Measurements from ENCODE around the gene C11orf65.

The C11orf65 gene

GRCh38 chr11:108467091-108467823 is at the start of gene C11orf65:
C11orf65 (minus strand) TSS chr11:108467529; CDS start chr11:108461559, 5,970 bp downstream.
- no peaks in the 10 kb centered on the region for H3K9me3 ChIP-seq (ENCODE audit: low read length)
- no peaks in the 10 kb centered on the region for H3K27me3 ChIP-seq (ENCODE audit: control insufficient read depth in 1 of 2, insufficient read depth in 2 of 2, low read length in 2 of 2)
- H3K4me1 ChIP-seq (ENCODE audit: insufficient read depth, low read length), result no peaks in the 10 kb centered on the region
- H3K4me3 ChIP-seq (ENCODE audit: low read depth in 1 of 2, low read length in 2 of 2), result peak within 1 kb of the TSS; percentile 87 to 88
- H3K36me3 ChIP-seq (ENCODE audit: insufficient read depth, low read length), result no peaks in the 10 kb centered on the region
- peak within 1 kb of the TSS; percentile 99 for H3K27ac ChIP-seq (ENCODE audit: low read depth, low read length)
- H3K9ac ChIP-seq (ENCODE audit: low read length), result peak within 1 kb of the TSS; percentile 100

GRCh38 chr11:108516125-108516524 is 48.8 kb upstream of the C11orf65 start:
- no peak overlapping the region for H3K4me3 ChIP-seq (ENCODE audit: low read depth in 1 of 2, low read length in 2 of 2)
- H3K4me1 ChIP-seq (ENCODE audit: insufficient read depth, low read length), result no peaks in the 10 kb centered on the region
- no peaks in the 10 kb centered on the region for H3K9me3 ChIP-seq (ENCODE audit: low read length)
- H3K27ac ChIP-seq (ENCODE audit: low read depth, low read length), result no peak overlapping the region
- no peak overlapping the region for H3K9ac ChIP-seq (ENCODE audit: low read length)
- no peaks in the 10 kb centered on the region for H3K36me3 ChIP-seq (ENCODE audit: insufficient read depth, low read length)
- no peaks in the 10 kb centered on the region for H3K27me3 ChIP-seq (ENCODE audit: control insufficient read depth in 1 of 2, insufficient read depth in 2 of 2, low read length in 2 of 2)

- no peaks in the 10 kb centered on the region for H3K27me3 ChIP-seq (ENCODE audit: control insufficient read depth in 1 of 2, insufficient read depth in 2 of 2, low read length in 2 of 2)
- H3K36me3 ChIP-seq (ENCODE audit: insufficient read depth, low read length), result no peaks in the 10 kb centered on the region
- no peak overlapping the region for H3K27ac ChIP-seq (ENCODE audit: low read depth, low read length)
- no peak overlapping the region for H3K4me3 ChIP-seq (ENCODE audit: low read depth in 1 of 2, low read length in 2 of 2)
- no peaks in the 10 kb centered on the region for H3K9me3 ChIP-seq (ENCODE audit: low read length)
- H3K9ac ChIP-seq (ENCODE audit: low read length), result no peak overlapping the region
- H3K4me1 ChIP-seq (ENCODE audit: insufficient read depth, low read length), result no peaks in the 10 kb centered on the region
Measured at GRCh38 chr11:108512708-108513107, 45.4 kb upstream of the C11orf65 start.

GRCh38 chr11:108511851-108512474 is 44.6 kb upstream of the C11orf65 start:
- Histone ChIP-seq H3K4me1 (ENCODE audit: insufficient read depth, low read length) (no peaks in the 10 kb centered on the region), H3K9me3 (ENCODE audit: low read length) (no peaks in the 10 kb centered on the region), H3K27ac (ENCODE audit: low read depth, low read length) (no peak overlapping the region), H3K4me3 (ENCODE audit: low read depth in 1 of 2, low read length in 2 of 2) (no peak overlapping the region), H3K27me3 (ENCODE audit: control insufficient read depth in 1 of 2, insufficient read depth in 2 of 2, low read length in 2 of 2) (no peaks in the 10 kb centered on the region), H3K9ac (ENCODE audit: low read length) (no peak overlapping the region), H3K36me3 (ENCODE audit: insufficient read depth, low read length) (no peaks in the 10 kb centered on the region)

- no peak overlapping the region for H3K27ac ChIP-seq (ENCODE audit: low read depth, low read length)
- no peaks in the 10 kb centered on the region for H3K4me1 ChIP-seq (ENCODE audit: insufficient read depth, low read length)
- H3K4me3 ChIP-seq (ENCODE audit: low read depth in 1 of 2, low read length in 2 of 2), result no peak overlapping the region
- no peaks in the 10 kb centered on the region for H3K27me3 ChIP-seq (ENCODE audit: control insufficient read depth in 1 of 2, insufficient read depth in 2 of 2, low read length in 2 of 2)
- H3K9ac ChIP-seq (ENCODE audit: low read length), result no peak overlapping the region
- no peaks in the 10 kb centered on the region for H3K36me3 ChIP-seq (ENCODE audit: insufficient read depth, low read length)
- no peaks in the 10 kb centered on the region for H3K9me3 ChIP-seq (ENCODE audit: low read length)
Measured at GRCh38 chr11:108508653-108509593, 41.6 kb upstream of the C11orf65 start.

- Histone ChIP-seq H3K9ac (ENCODE audit: low read length) (no peak overlapping the region), H3K27ac (ENCODE audit: low read depth, low read length) (no peak overlapping the region), H3K9me3 (ENCODE audit: low read length) (no peaks in the 10 kb centered on the region), H3K36me3 (ENCODE audit: insufficient read depth, low read length) (no peaks in the 10 kb centered on the region), H3K4me1 (ENCODE audit: insufficient read depth, low read length) (peaks cover 7% of the 10 kb centered on the region), H3K4me3 (ENCODE audit: low read depth in 1 of 2, low read length in 2 of 2) (no peak overlapping the region), H3K27me3 (ENCODE audit: control insufficient read depth in 1 of 2, insufficient read depth in 2 of 2, low read length in 2 of 2) (no peaks in the 10 kb centered on the region)
Measured at GRCh38 chr11:108501396-108501795, 34.1 kb upstream of the C11orf65 start.

GRCh38 chr11:108500721-108501120 is 33.4 kb upstream of the C11orf65 start:
- Histone ChIP-seq H3K9me3 (ENCODE audit: low read length) (no peaks in the 10 kb centered on the region), H3K27ac (ENCODE audit: low read depth, low read length) (no peak overlapping the region), H3K4me3 (ENCODE audit: low read depth in 1 of 2, low read length in 2 of 2) (no peak overlapping the region), H3K36me3 (ENCODE audit: insufficient read depth, low read length) (no peaks in the 10 kb centered on the region), H3K4me1 (ENCODE audit: insufficient read depth, low read length) (peaks cover 8% of the 10 kb centered on the region), H3K27me3 (ENCODE audit: control insufficient read depth in 1 of 2, insufficient read depth in 2 of 2, low read length in 2 of 2) (no peaks in the 10 kb centered on the region), H3K9ac (ENCODE audit: low read length) (no peak overlapping the region)

- Histone ChIP-seq H3K27ac (ENCODE audit: low read depth, low read length) (no peak overlapping the region), H3K36me3 (ENCODE audit: insufficient read depth, low read length) (no peaks in the 10 kb centered on the region), H3K4me1 (ENCODE audit: insufficient read depth, low read length) (peaks cover 8% of the 10 kb centered on the region), H3K4me3 (ENCODE audit: low read depth in 1 of 2, low read length in 2 of 2) (no peak overlapping the region), H3K9ac (ENCODE audit: low read length) (no peak overlapping the region), H3K9me3 (ENCODE audit: low read length) (no peaks in the 10 kb centered on the region), H3K27me3 (ENCODE audit: control insufficient read depth in 1 of 2, insufficient read depth in 2 of 2, low read length in 2 of 2) (no peaks in the 10 kb centered on the region)
Measured at GRCh38 chr11:108500169-108500568, 32.8 kb upstream of the C11orf65 start.

GRCh38 chr11:108498816-108499408 is 31.6 kb upstream of the C11orf65 start:
- Histone ChIP-seq H3K9me3 (ENCODE audit: low read length) (no peaks in the 10 kb centered on the region), H3K36me3 (ENCODE audit: insufficient read depth, low read length) (no peaks in the 10 kb centered on the region), H3K27ac (ENCODE audit: low read depth, low read length) (peak overlapping the region; percentile 49), H3K27me3 (ENCODE audit: control insufficient read depth in 1 of 2, insufficient read depth in 2 of 2, low read length in 2 of 2) (no peaks in the 10 kb centered on the region), H3K9ac (ENCODE audit: low read length) (no peak overlapping the region), H3K4me3 (ENCODE audit: low read depth in 1 of 2, low read length in 2 of 2) (peak overlapping the region; percentile 53 to 64), H3K4me1 (ENCODE audit: insufficient read depth, low read length) (peaks cover 8% of the 10 kb centered on the region)

- peak within 1 kb of the TSS; percentile 49 for H3K27ac ChIP-seq (ENCODE audit: low read depth, low read length)
- H3K9ac ChIP-seq (ENCODE audit: low read length), result peak within 1 kb of the TSS; percentile 84
- H3K9me3 ChIP-seq (ENCODE audit: low read length), result no peaks in the 10 kb centered on the region
- peaks cover 8% of the 10 kb centered on the region for H3K4me1 ChIP-seq (ENCODE audit: insufficient read depth, low read length)
- H3K4me3 ChIP-seq (ENCODE audit: low read depth in 1 of 2, low read length in 2 of 2), result peak within 1 kb of the TSS; percentile 53 to 64
- no peaks in the 10 kb centered on the region for H3K36me3 ChIP-seq (ENCODE audit: insufficient read depth, low read length)
- H3K27me3 ChIP-seq (ENCODE audit: control insufficient read depth in 1 of 2, insufficient read depth in 2 of 2, low read length in 2 of 2), result no peaks in the 10 kb centered on the region
Measured at GRCh38 chr11:108498046-108498815, 30.9 kb upstream of the C11orf65 start, which contains the start of gene POGLUT3. POGLUT3 (minus strand) TSS chr11:108498384; CDS start chr11:108498366, 18 bp downstream.
